ENCODE results near the gene DGLUCY.
"Not testable (repeated sequence)": the region's sequence is repeated elsewhere in the genome, so short reads cannot be mapped to it uniquely, and the experiment has no call there.

Gene DGLUCY

GRCh38 chr14:91117960-91118359 lies 4.1 kb downstream of the DGLUCY start:
- TF ChIP-seq CTCF (IDR thresholded peaks at IDR 0.05; ENCODE audit: insufficient read depth, low read depth, low read length, missing control alignments) = no peak
- H3K4me3 ChIP-seq (ENCODE audit: low read length) = no peak overlapping the region
- no peak for DNase-seq (ENCODE audit: low read depth)

- no peak overlapping the region for H3K4me3 ChIP-seq (ENCODE audit: low read length)
- TF ChIP-seq CTCF (IDR thresholded peaks at IDR 0.05; ENCODE audit: insufficient read depth, low read depth, low read length, missing control alignments) = no peak
These were observed 4.7 kb downstream of the DGLUCY start for GRCh38 chr14:91118511-91119068.

DNA sequence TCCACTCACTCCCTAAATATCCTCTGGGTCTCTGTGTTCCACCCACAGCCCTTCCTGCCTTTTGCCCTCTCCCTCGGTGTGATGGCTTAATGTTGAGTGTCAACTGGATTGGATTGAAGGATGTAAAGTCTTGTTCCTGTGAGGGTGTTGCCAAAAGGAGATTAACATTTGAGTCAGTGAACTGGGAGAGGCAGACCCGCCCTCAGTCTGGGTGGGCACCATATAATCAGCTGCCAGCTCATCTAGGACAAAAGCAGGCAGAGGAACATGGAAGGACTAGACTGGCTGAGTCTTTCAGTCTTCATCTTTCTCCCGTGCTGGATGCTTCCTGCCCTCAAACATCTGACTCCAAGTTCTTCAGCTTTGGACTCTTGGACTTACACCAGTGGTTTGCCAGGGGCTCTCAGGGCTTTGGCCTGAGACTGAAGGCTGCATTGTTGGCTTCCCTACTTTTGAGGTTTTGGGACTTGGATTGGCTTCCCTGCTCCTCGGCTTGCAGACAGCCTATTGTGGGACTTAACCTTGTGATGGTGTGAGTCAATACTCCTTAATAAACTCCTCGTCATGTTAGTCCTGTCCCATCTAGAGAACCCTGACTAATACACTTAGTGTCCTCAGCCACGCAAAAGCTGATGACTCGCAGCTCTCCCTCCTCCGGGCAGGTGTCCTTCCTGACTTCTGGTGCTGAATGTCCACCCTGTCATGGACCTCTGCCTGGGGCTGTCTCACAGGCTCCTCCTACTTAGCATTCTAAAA lies 5.9 kb downstream of the DGLUCY start:
- DNase-seq (ENCODE audit: low read depth) = peak; percentile 93
- TF ChIP-seq CTCF (IDR thresholded peaks at IDR 0.05; ENCODE audit: insufficient read depth, low read depth, low read length, missing control alignments) = no peak
- peak overlapping the region; percentile 7 for H3K4me3 ChIP-seq (ENCODE audit: low read length)

More at GRCh38 chr14:91118511-91119068, 4.7 kb downstream of the DGLUCY start:
- DNase-seq (ENCODE audit: low read depth) = no peak

- no peak for DNase-seq (ENCODE audit: low read depth)
- no peak overlapping the region for H3K4me3 ChIP-seq (ENCODE audit: low read length)
- TF ChIP-seq CTCF (IDR thresholded peaks at IDR 0.05; ENCODE audit: insufficient read depth, low read depth, low read length, missing control alignments) = no peak
These were observed 9.3 kb downstream of the DGLUCY start for GRCh38 chr14:91123201-91123600.

GRCh38 chr14:91124406-91125270 lies 10.8 kb downstream of the DGLUCY start:
- not testable (repeated sequence) for H3K4me3 ChIP-seq (ENCODE audit: low read length)

GRCh38 chr14:91125271-91125660 lies 11.4 kb downstream of the DGLUCY start:
- no peak for TF ChIP-seq CTCF (IDR thresholded peaks at IDR 0.05; ENCODE audit: insufficient read depth, low read depth, low read length, missing control alignments)
- no peak overlapping the region for H3K4me3 ChIP-seq (ENCODE audit: low read length)
- no peak for DNase-seq (ENCODE audit: low read depth)

More at GRCh38 chr14:91124406-91125270, 10.8 kb downstream of the DGLUCY start:
- DNase-seq (ENCODE audit: low read depth) = peak; percentile 33

- H3K4me3 ChIP-seq (ENCODE audit: low read length) = no peak overlapping the region
- no peak for TF ChIP-seq CTCF (IDR thresholded peaks at IDR 0.05; ENCODE audit: insufficient read depth, low read depth, low read length, missing control alignments)
- DNase-seq (ENCODE audit: low read depth) = no peak
These were observed 11.9 kb downstream of the DGLUCY start for GRCh38 chr14:91125801-91126200.

All from epithelial cell of esophagus (primary cell).